ENCODE measurements around the gene MICALL1.

DNA sequence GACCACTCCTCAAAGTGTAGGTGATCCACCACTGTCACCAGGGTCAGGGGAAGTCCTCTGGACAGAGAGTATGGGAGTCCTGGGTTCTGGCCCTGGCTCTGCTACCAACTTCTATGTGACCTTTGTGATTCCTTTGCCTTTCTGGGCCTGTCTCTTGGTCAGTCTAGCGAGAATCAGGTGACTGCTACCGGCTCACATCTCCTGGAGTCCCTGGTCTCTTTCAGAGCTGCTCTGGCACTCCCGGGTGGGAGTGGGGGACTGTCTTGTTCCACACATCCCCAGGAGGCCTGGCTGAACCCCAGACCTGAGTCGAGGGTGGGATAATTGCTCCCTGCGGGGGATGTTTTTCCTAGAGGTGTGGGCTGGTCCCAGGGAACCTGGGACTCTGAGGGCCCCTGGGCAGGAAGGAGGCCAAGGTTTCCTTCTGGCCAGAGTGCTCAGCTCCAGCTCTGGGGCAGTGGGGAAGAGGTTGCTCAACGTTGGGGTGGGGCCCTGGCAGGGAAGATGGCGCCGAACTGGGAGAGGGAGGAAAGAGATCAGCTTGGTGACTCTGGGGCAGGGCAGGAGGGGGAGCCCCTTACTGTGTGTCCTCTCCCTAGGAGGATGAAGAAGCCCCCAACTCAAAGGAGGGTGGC, 76.2 kb downstream of the MICALL1 start:
- TF ChIP-seq, protein P1, sequence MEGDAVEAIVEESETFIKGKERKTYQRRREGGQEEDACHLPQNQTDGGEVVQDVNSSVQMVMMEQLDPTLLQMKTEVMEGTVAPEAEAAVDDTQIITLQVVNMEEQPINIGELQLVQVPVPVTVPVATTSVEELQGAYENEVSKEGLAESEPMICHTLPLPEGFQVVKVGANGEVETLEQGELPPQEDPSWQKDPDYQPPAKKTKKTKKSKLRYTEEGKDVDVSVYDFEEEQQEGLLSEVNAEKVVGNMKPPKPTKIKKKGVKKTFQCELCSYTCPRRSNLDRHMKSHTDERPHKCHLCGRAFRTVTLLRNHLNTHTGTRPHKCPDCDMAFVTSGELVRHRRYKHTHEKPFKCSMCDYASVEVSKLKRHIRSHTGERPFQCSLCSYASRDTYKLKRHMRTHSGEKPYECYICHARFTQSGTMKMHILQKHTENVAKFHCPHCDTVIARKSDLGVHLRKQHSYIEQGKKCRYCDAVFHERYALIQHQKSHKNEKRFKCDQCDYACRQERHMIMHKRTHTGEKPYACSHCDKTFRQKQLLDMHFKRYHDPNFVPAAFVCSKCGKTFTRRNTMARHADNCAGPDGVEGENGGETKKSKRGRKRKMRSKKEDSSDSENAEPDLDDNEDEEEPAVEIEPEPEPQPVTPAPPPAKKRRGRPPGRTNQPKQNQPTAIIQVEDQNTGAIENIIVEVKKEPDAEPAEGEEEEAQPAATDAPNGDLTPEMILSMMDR (IDR thresholded peaks at IDR 0.05; ENCODE audit: low read depth, low read length, poor library complexity, severe bottlenecking) = no peak
- no peak for TF ChIP-seq EZH2phosphoT487 (IDR thresholded peaks at IDR 0.05; ENCODE audit: borderline replicate concordance, low read length)
